Fibroblast of lung (primary cell): ENCODE measurements around the gene RREB1. TPM values are rescaled to one million over a fixed set of nuclear protein-coding genes. Genes with fewer than 3 reads are reported as not detected.

ENCODE experiments used
- DNase-seq, 2 donors: peaks; one replicate each; pipeline versions ENCODE4 v3.0.0 to v3.0.0-alpha.2; 2010; ENCODE audit warnings: low read depth in 2 of 2
- H2AFZ ChIP-seq: 2 replicates; pipeline ENCODE4 v1.5.1; 2012; ENCODE audit warnings: low read length, control low read depth, inconsistent platforms
- H3K27ac ChIP-seq: 2 replicates; pipeline ENCODE4 v1.5.1; 2011; ENCODE audit warnings: low read length, control low read depth; ENCODE audit not compliant: insufficient read depth
- H3K27me3 ChIP-seq: 2 replicates; pipeline ENCODE4 v1.5.1; 2011; ENCODE audit warnings: mild to moderate bottlenecking, low read length; ENCODE audit not compliant: control insufficient read depth, insufficient read depth
- H3K36me3 ChIP-seq: 2 replicates; pipeline ENCODE4 v1.5.1; 2011; ENCODE audit warnings: low read length; ENCODE audit not compliant: control insufficient read depth, insufficient read depth
- H3K4me1 ChIP-seq: 2 replicates; pipeline ENCODE4 v1.5.1; 2011; ENCODE audit warnings: low read length; ENCODE audit not compliant: control insufficient read depth, insufficient read depth; ENCODE audit errors: extremely low read depth
- H3K4me2 ChIP-seq: 2 replicates; pipeline ENCODE4 v1.5.1; 2011; ENCODE audit warnings: low read length, control low read depth; ENCODE audit not compliant: insufficient read depth; ENCODE audit errors: extremely low read depth
- H3K4me3 ChIP-seq, 4 experiments: fragments of 200-600 bp in 1 of 4; sonication (generic) in 1 of 4; replicated peaks in 1 of 4; 2 replicates each; pipeline ENCODE4 v1.5.1; 2011 to 2016; ENCODE audit warnings: low read length in 4 of 4, low read depth in 3 of 4, mild to moderate bottlenecking in 3 of 4, control low read depth in 2 of 4, inconsistent platforms in 1 of 4, mixed read lengths in 1 of 4; ENCODE audit not compliant: insufficient read depth in 1 of 4; ENCODE audit errors: control extremely low read depth in 1 of 4
- H3K79me2 ChIP-seq: 2 replicates; pipeline ENCODE4 v1.5.1; 2012; ENCODE audit warnings: mild to moderate bottlenecking, low read length, inconsistent platforms; ENCODE audit not compliant: control insufficient read depth, insufficient read depth
- H3K9ac ChIP-seq: 2 replicates; pipeline ENCODE4 v1.5.1; 2011; ENCODE audit warnings: mild to moderate bottlenecking, low read length, control low read depth; ENCODE audit not compliant: insufficient read depth
- H3K9me3 ChIP-seq: 2 replicates; pipeline ENCODE4 v1.5.1; 2012; ENCODE audit warnings: low read depth, low read length; ENCODE audit not compliant: control insufficient read depth, insufficient read depth
- H4K20me1 ChIP-seq: 2 replicates; pipeline ENCODE4 v1.5.1; 2011; ENCODE audit warnings: low read length; ENCODE audit not compliant: control insufficient read depth, insufficient read depth; ENCODE audit errors: extremely low read depth
- EZH2 ChIP-seq: IDR thresholded peaks from 2 replicates; pipeline ENCODE4 v1.5.1; 2012; ENCODE audit warnings: low read length, control low read depth, mild to moderate bottlenecking; ENCODE audit errors: missing control alignments
- polyA plus RNA-seq, 2 donors: library from polyadenylated mRNA; depleted of rRNA in 1 of 2; stranded (reverse) in 1 of 2; unstranded in 1 of 2; fragments of >200 nt; gene quantifications; 2 replicates each; pipeline ENCODE4 v1.2.1, GENCODE V29; 2011 to 2012; ENCODE audit warnings: missing spikeins in 1 of 2
- total RNA-seq: library from RNA; depleted of rRNA; stranded (reverse); fragments of >200 nt; gene quantifications from 2 replicates; pipeline ENCODE4 v1.2.1, GENCODE V29; 2014
- TF ChIP-seq, protein P1 (sequence below), 2 donors: IDR thresholded peaks in 1 of 2; conservative IDR thresholded peaks in 1 of 2; 1 replicate in 1 of 2; 2 replicates in 1 of 2; pipeline ENCODE4 v1.5.1; 2011 to 2012; ENCODE audit warnings: low read length in 2 of 2, control low read depth in 1 of 2, inconsistent platforms in 1 of 2, low read depth in 1 of 2, mild to moderate bottlenecking in 1 of 2

The RREB1 gene
- total and polyA plus RNA-seq, 2 donors (not counting 1 experiment from before 2014, with no cell fraction given): 2.4 to 18.8 TPM

DNA sequence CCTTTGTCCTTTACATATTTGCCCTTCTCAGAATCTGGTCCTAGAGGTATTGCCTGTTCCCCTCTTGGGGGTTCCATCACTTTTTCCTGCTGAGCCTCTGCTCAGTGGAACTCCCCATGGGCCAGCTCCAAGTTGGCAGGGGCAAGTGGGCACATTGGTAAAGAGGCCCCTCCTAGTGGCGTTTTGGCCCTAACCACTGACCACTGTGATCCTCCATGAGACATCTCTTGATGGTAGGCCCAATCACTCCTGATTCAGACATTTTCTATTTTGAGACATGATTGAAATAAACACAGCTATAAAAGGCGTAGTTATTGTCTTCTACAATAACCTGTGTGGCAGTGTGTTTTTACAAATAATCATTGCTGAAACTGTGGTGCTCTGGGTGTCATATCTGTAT is 83.0 kb downstream of the RREB1 start:
- Histone ChIP-seq H3K4me1 (no peaks in the 10 kb centered on the region), H4K20me1 (no peaks in the 10 kb centered on the region), H3K4me3 (no peak overlapping the region), H3K9me3 (no peaks in the 10 kb centered on the region), H2AFZ (no peak overlapping the region), H3K27me3 (no peaks in the 10 kb centered on the region), H3K4me2 (no peak overlapping the region), H3K36me3 (peaks cover 11% of the 10 kb centered on the region), H3K9ac (no peak overlapping the region), H3K27ac (no peak overlapping the region), H3K79me2 (peaks cover 10% of the 10 kb centered on the region)
- DNase-seq: no peak
- TF ChIP-seq EZH2: no peak
- TF ChIP-seq, protein P1, sequence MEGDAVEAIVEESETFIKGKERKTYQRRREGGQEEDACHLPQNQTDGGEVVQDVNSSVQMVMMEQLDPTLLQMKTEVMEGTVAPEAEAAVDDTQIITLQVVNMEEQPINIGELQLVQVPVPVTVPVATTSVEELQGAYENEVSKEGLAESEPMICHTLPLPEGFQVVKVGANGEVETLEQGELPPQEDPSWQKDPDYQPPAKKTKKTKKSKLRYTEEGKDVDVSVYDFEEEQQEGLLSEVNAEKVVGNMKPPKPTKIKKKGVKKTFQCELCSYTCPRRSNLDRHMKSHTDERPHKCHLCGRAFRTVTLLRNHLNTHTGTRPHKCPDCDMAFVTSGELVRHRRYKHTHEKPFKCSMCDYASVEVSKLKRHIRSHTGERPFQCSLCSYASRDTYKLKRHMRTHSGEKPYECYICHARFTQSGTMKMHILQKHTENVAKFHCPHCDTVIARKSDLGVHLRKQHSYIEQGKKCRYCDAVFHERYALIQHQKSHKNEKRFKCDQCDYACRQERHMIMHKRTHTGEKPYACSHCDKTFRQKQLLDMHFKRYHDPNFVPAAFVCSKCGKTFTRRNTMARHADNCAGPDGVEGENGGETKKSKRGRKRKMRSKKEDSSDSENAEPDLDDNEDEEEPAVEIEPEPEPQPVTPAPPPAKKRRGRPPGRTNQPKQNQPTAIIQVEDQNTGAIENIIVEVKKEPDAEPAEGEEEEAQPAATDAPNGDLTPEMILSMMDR (conservative IDR thresholded peaks at IDR 0.05 in 1 of 2, IDR thresholded peaks at IDR 0.05 in 1 of 2; ENCODE audit: low read depth in 1 of 2, low read length in 2 of 2): no peak

DNA sequence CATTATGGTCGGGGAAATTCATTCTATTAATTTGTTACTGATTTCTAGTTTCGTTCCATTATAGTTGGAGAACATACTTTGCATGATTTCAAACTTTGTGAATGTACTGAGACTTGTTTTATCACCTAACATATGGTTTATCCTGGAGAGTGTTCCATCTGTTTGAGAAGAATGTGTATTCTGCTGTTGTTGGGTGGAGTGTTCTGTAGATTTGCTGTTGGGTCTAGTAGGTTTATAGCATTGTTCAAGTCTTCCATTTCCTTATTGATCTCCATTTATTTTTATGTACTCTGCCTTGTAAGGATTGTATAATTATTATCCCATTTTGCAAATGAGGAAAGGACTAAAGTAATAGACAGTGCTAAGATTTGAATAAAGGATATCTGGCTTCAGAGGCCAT is 85.4 kb downstream of the RREB1 start:
- Histone ChIP-seq H3K27me3 (no peaks in the 10 kb centered on the region), H3K4me2 (no peak overlapping the region), H4K20me1 (no peaks in the 10 kb centered on the region), H3K36me3 (peaks cover 13% of the 10 kb centered on the region), H3K4me3 (no peak overlapping the region), H2AFZ (no peak overlapping the region), H3K9ac (no peak overlapping the region), H3K9me3 (no peaks in the 10 kb centered on the region), H3K4me1 (no peaks in the 10 kb centered on the region), H3K27ac (no peak overlapping the region), H3K79me2 (peaks cover 4% of the 10 kb centered on the region)
- no peak for DNase-seq
- TF ChIP-seq, protein P1 (conservative IDR thresholded peaks at IDR 0.05 in 1 of 2, IDR thresholded peaks at IDR 0.05 in 1 of 2; ENCODE audit: low read depth in 1 of 2, low read length in 2 of 2): no peak
- TF ChIP-seq EZH2: no peak

DNA sequence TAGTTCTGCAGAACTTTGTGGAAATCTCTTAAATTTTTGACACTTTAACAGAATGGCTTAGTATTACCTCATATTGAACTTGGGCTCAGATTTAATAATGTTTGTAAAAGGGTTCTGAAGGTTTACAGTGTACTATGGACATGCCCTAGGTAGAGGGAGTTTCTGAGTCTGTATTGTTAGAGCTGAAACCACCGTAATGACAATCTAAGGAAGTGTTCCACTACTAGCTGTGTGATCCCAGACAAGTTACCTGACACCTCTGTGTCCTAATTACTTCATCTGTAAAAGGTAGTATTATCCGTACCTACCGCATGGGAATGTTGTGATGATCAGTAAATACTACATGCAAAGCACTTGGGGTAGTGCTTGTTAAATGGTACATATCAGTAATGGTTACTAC is 86.9 kb downstream of the RREB1 start:
- H3K9ac ChIP-seq: no peak overlapping the region
- H3K4me3 ChIP-seq: no peak overlapping the region
- H4K20me1 ChIP-seq: no peaks in the 10 kb centered on the region
- no peak for DNase-seq
- peaks cover 6% of the 10 kb centered on the region for H3K36me3 ChIP-seq
- peaks cover 4% of the 10 kb centered on the region for H3K79me2 ChIP-seq
- no peaks in the 10 kb centered on the region for H3K9me3 ChIP-seq
- no peak for TF ChIP-seq EZH2
- TF ChIP-seq, protein P1 (conservative IDR thresholded peaks at IDR 0.05 in 1 of 2, IDR thresholded peaks at IDR 0.05 in 1 of 2; ENCODE audit: low read depth in 1 of 2, low read length in 2 of 2): no peak
- H2AFZ ChIP-seq: no peak overlapping the region
- H3K4me2 ChIP-seq: no peak overlapping the region
- H3K27me3 ChIP-seq: no peaks in the 10 kb centered on the region
- no peaks in the 10 kb centered on the region for H3K4me1 ChIP-seq
- no peak overlapping the region for H3K27ac ChIP-seq
